ENCODE data around the gene PPM1N.

DNA sequence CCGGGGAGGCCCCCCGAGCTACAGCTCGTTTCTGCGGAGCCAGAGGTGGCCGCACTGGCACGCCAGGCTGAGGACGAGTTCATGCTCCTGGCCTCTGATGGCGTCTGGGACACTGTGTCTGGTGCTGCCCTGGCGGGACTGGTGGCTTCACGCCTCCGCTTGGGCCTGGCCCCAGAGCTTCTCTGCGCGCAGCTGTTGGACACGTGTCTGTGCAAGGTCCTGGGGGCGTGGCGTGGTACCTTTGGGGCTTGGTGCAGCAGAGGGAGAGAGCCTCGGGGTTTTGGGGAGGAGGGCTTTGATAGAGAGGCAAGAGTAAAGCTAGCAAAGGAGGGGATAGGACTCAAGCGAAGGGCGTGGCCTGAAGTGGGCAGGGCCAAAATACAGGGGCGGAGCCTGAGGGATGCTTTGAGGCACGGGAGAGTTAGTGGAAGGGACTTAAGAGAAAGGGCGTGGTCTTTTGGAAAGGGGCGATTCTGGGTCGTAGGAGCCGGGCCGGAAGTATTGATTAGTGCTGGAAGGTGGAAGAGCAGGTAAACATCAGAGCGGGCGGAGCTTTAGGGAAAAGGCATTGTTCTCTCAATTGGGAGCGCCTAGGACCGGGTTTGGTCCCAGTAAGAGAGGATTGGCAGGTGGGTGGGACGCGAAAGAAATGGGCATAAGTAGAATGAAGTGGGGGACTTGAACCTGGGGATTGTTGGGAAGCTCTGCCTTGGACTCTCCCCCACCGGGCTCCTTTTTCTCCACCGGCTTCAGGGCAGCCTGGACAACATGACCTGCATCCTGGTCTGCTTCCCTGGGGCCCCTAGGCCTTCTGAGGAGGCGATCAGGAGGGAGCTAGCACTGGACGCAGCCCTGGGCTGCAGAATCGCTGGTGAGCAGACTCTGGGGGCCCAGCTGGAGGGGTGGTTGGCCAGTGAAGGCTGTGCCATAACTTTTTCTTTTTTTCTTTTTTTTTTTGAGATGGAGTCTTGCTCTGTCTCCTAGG lies 1.2 kb downstream of the PPM1N start:
- TF ChIP-seq, protein P1, sequence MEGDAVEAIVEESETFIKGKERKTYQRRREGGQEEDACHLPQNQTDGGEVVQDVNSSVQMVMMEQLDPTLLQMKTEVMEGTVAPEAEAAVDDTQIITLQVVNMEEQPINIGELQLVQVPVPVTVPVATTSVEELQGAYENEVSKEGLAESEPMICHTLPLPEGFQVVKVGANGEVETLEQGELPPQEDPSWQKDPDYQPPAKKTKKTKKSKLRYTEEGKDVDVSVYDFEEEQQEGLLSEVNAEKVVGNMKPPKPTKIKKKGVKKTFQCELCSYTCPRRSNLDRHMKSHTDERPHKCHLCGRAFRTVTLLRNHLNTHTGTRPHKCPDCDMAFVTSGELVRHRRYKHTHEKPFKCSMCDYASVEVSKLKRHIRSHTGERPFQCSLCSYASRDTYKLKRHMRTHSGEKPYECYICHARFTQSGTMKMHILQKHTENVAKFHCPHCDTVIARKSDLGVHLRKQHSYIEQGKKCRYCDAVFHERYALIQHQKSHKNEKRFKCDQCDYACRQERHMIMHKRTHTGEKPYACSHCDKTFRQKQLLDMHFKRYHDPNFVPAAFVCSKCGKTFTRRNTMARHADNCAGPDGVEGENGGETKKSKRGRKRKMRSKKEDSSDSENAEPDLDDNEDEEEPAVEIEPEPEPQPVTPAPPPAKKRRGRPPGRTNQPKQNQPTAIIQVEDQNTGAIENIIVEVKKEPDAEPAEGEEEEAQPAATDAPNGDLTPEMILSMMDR (IDR thresholded peaks at IDR 0.05): no peak
- TF ChIP-seq POLR2A (IDR thresholded peaks at IDR 0.05): no peak

Data from tibial nerve (tissue), 3 donors.